GM10248 (cell line): Measurements from ENCODE around the gene PDE4A.
"Not testable (repeated sequence)": the region's sequence is repeated elsewhere in the genome, so short reads cannot be mapped to it uniquely, and the experiment has no call there.

Experiments used
- CTCF ChIA-PET: fragments of 300-600 bp; sonication (Branson Sonifier 250); formaldehyde crosslinking; extraction: SDS; loops from one replicate; lab custom pipeline; 2021; ENCODE audit warnings: antibody characterized with exemption; lab: Yijun Ruan, JAX
- POLR2A ChIA-PET: fragments of 350-650 bp; sonication (Branson Sonifier 250); formaldehyde crosslinking; extraction: SDS; loops from one replicate; lab custom pipeline; 2020; ENCODE audit warnings: antibody characterized with exemption; lab: Yijun Ruan, JAX
- DNase-seq: peaks from one replicate; pipeline ENCODE4 v3.0.0; 2012; ENCODE audit errors: extremely low spot score
- CTCF ChIP-seq: IDR thresholded peaks from 2 replicates; pipeline ENCODE4 v1.5.1; 2012; ENCODE audit warnings: mild to moderate bottlenecking, low read depth; ENCODE audit errors: extremely low read depth, missing control alignments, control extremely low read depth

Gene PDE4A

GRCh38 chr19:10420444-10421239 lies at the start of gene PDE4A:
Gene PDE4A, plus strand, starts transcription at chr19:10420538. Its CDS starts 227 bp downstream, at chr19:10420765.
- POLR2A ChIA-PET = interaction anchor here (1.1 kb wide), 1 partner anchor 8 kb away, joined by 3 read pairs; no protein-coding TSS in a partner anchor
- DNase-seq = peak; percentile 58
- CTCF ChIA-PET = interaction anchor here (0.7 to 29.5 kb wide), 7 partner anchors 9 to 452 kb away, joined by 3 to 979 read pairs (median 5); partner anchors contain the start of genes CDC37 and ICAM1
- TF ChIP-seq CTCF = peak; percentile 73

GRCh38 chr19:10372690-10373089 lies 47.6 kb upstream of the PDE4A start:
- ChIA-PET POLR2A (interaction anchor here (1.7 kb wide), 1 partner anchor 102 kb away, joined by 4 read pairs; the partner anchor contains the start of gene ICAM1), CTCF (interaction anchor here (0.8 to 2.7 kb wide), 6 partner anchors 11 to 114 kb away, joined by 3 to 9 read pairs (median 5); no protein-coding TSS in a partner anchor)
- TF ChIP-seq CTCF = no peak
- no peak for DNase-seq

GRCh38 chr19:10374931-10375330 lies 45.4 kb upstream of the PDE4A start:
- POLR2A ChIA-PET = interaction anchor here (0.7 kb wide), 1 partner anchor 419 kb away, joined by 3 read pairs; no protein-coding TSS in a partner anchor
- no peak for DNase-seq

GRCh38 chr19:10377140-10377640 lies 43.1 kb upstream of the PDE4A start:
- DNase-seq, POLR2A ChIA-PET: not testable (repeated sequence)
- CTCF ChIA-PET = interaction anchor here (4.5 kb wide), 1 partner anchor 12 kb away, joined by 33 read pairs; no protein-coding TSS in a partner anchor

More at GRCh38 chr19:10374931-10375330, 45.4 kb upstream of the PDE4A start:
- TF ChIP-seq CTCF = no peak
- CTCF ChIA-PET = interaction anchor here (1.1 to 1.7 kb wide), 5 partner anchors 13 to 116 kb away, joined by 3 to 10 read pairs (median 4); partner anchors contain the start of gene CDC37

GRCh38 chr19:10378124-10378523 lies 42.2 kb upstream of the PDE4A start:
- DNase-seq = no peak
- no peak for TF ChIP-seq CTCF
- ChIA-PET CTCF (interaction anchor here (1.8 to 12.2 kb wide), 3 partner anchors 11 to 447 kb away, joined by 4 to 484 read pairs (median 33); partner anchors contain the start of gene ICAM1), POLR2A (no interaction called here)

- no peak for DNase-seq
- CTCF ChIA-PET = interaction anchor here (0.8 to 12.2 kb wide), 12 partner anchors 9 to 449 kb away, joined by 3 to 484 read pairs (median 4); partner anchors contain the start of gene ICAM1
- TF ChIP-seq CTCF = no peak
- POLR2A ChIA-PET = interaction anchor here (0.7 to 1.6 kb wide), 5 partner anchors 35 to 596 kb away, joined by 3 to 20 read pairs (median 5); partner anchors contain the start of genes ICAM1 and ICAM5
These were observed 40.4 kb upstream of the PDE4A start for GRCh38 chr19:10379880-10380312.
